PC-3 (cell line): Measurements from ENCODE around the gene GALNTL6. TPM values are rescaled to one million over a fixed set of nuclear protein-coding genes. Genes with fewer than 3 reads are reported as not detected.

Source experiments
- ATAC-seq: fragments of 200-7000 bp; cut with Tn5 transposase; 2 replicates; pipeline ENCODE4 v1.9.1; 2020; ENCODE audit warnings: mild to moderate bottlenecking, moderate library complexity
- BruUV-seq: library from RNA; stranded (reverse); fragments of 400-500 nt; replicated peaks from 2 replicates; lab custom pipeline; 2021; lab: Mats Ljungman, UMichigan
- CTCF ChIA-PET: fragments of 300-600 bp; sonication (Branson Sonifier 250); formaldehyde crosslinking; loops from one replicate; lab custom pipeline; 2022; ENCODE audit warnings: antibody characterized with exemption; lab: Charles Lee
- POLR2A ChIA-PET: fragments of 300-600 bp; sonication (Branson Sonifier 250); formaldehyde crosslinking; loops from one replicate; lab custom pipeline; 2022; ENCODE audit warnings: antibody characterized with exemption; ENCODE audit not compliant: unreplicated experiment; lab: Charles Lee
- DNase-seq: peaks from one replicate; pipeline ENCODE4 v3.0.0-alpha.2; 2015
- H2AFZ ChIP-seq: fragments of 300-600 bp; sonication (generic); 2 replicates; pipeline ENCODE4 v1.6.0; 2016; ENCODE audit warnings: antibody characterized with exemption, low read length
- H3F3A ChIP-seq: fragments of 300-600 bp; sonication (generic); one replicate; pipeline ENCODE4 v1.6.0; 2017; ENCODE audit warnings: antibody characterized with exemption, low read length, control low read depth, mild to moderate bottlenecking; ENCODE audit not compliant: unreplicated experiment
- H3K27ac ChIP-seq: fragments of 300-600 bp; sonication (generic); 2 replicates; pipeline ENCODE4 v1.5.1; 2016; ENCODE audit warnings: mild to moderate bottlenecking, low read length
- H3K27me3 ChIP-seq: fragments of 300-600 bp; sonication (generic); 2 replicates; pipeline ENCODE4 v1.6.1; 2016; ENCODE audit warnings: low read length, mixed read lengths
- H3K36me3 ChIP-seq: fragments of 300-600 bp; sonication (generic); 2 replicates; pipeline ENCODE4 v1.6.1; 2016; ENCODE audit warnings: low read depth, mixed run types, low read length, mixed read lengths
- H3K4me1 ChIP-seq: fragments of 300-600 bp; sonication (generic); 2 replicates; pipeline ENCODE4 v1.5.1; 2016; ENCODE audit warnings: low read length; ENCODE audit not compliant: insufficient read depth
- H3K4me2 ChIP-seq: fragments of 300-600 bp; sonication (generic); 2 replicates; pipeline ENCODE4 v1.6.0; 2016; ENCODE audit warnings: low read length
- H3K4me3 ChIP-seq: fragments of 300-600 bp; sonication (generic); 2 replicates; pipeline ENCODE4 v1.5.1; 2016; ENCODE audit warnings: mild to moderate bottlenecking, low read length, mixed read lengths
- H3K79me2 ChIP-seq: fragments of 300-600 bp; sonication (generic); 2 replicates; pipeline ENCODE4 v1.6.1; 2017; ENCODE audit warnings: low read length, mixed read lengths
- H3K9ac ChIP-seq: fragments of 300-600 bp; sonication (generic); 2 replicates; pipeline ENCODE4 v1.6.0; 2016; ENCODE audit warnings: mild to moderate bottlenecking, low read length
- H3K9me2 ChIP-seq: fragments of 300-600 bp; sonication (generic); replicated peaks from 2 replicates; pipeline ENCODE4 v1.6.1; 2016; ENCODE audit warnings: mixed run types, low read length, mixed read lengths
- H3K9me3 ChIP-seq: fragments of 300-600 bp; sonication (generic); 2 replicates; pipeline ENCODE4 v1.6.1; 2016; ENCODE audit warnings: low read length, mixed read lengths
- H4K20me1 ChIP-seq: fragments of 300-600 bp; sonication (generic); 2 replicates; pipeline ENCODE4 v1.6.1; 2016; ENCODE audit warnings: low read length, mixed read lengths
- EZH2 ChIP-seq: fragments of 300-600 bp; sonication (generic); IDR thresholded peaks from one replicate; pipeline ENCODE4 v1.6.1; 2017; ENCODE audit warnings: antibody characterized with exemption, mild to moderate bottlenecking, low read length; ENCODE audit not compliant: unreplicated experiment
- EZH2phosphoT487 ChIP-seq: fragments of 300-600 bp; sonication (generic); IDR thresholded peaks from 2 replicates; pipeline ENCODE4 v1.6.1; 2018; ENCODE audit warnings: mild to moderate bottlenecking, antibody characterized with exemption, low read length, borderline replicate concordance
- intact Hi-C: fragments of 100-400 bp; cut with micrococcal nuclease; formaldehyde crosslinking; loops from 2 replicates; pipeline ENCODE4 v1.9.0; 2023
- total RNA-seq: library from RNA; depleted of rRNA; stranded (reverse); fragments of >200 nt; gene quantifications from 2 replicates; pipeline ENCODE4 v1.2.3, GENCODE V29; 2014
- TF ChIP-seq, protein P1 (sequence below): fragments of 300-600 bp; sonication (generic); conservative IDR thresholded peaks from 2 replicates; pipeline ENCODE4 v1.5.1; 2017; ENCODE audit warnings: antibody characterized with exemption, low read depth, mild to moderate bottlenecking, low read length

GALNTL6 gene
- total RNA-seq, 1 experiment from 2014 or later: not detected

DNA sequence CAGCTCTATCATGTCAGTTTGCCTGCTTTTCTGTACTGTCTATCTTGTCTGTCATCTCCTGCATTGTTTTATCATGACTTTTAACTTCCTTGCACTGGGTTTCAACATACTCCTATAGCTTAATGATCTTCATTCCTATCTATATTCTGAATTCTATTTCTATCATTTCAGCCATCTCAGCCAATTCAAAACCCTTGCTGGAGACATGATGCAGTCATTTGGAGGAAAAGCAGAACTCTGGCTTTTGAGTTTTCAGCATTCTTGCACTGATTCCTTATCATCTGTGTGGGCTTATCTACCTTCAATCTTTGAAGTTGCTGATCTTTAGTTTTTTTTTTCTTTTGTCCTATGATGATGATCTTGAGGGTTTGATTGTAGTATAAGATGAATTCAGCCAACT is 861.6 kb downstream of the GALNTL6 start:
- Histone ChIP-seq H4K20me1 (no peaks in the 10 kb centered on the region), H3K4me2 (no peak overlapping the region), H3K9me2 (no peaks in the 10 kb centered on the region), H3K27ac (no peak overlapping the region), H3K4me3 (no peak overlapping the region), H3K27me3 (no peaks in the 10 kb centered on the region), H3K9me3 (no peaks in the 10 kb centered on the region), H3K36me3 (no peaks in the 10 kb centered on the region), H2AFZ (no peak overlapping the region), H3K9ac (no peak overlapping the region), H3F3A (no peaks in the 10 kb centered on the region), H3K79me2 (no peaks in the 10 kb centered on the region), H3K4me1 (no peaks in the 10 kb centered on the region)
- ChIA-PET POLR2A (no interaction called here), CTCF (no interaction called here)
- ATAC-seq (no peak), DNase-seq (no peak)
- no TSS peak for BruUV-seq
- TF ChIP-seq EZH2 (no peak), EZH2phosphoT487 (no peak)
- TF ChIP-seq, protein P1, sequence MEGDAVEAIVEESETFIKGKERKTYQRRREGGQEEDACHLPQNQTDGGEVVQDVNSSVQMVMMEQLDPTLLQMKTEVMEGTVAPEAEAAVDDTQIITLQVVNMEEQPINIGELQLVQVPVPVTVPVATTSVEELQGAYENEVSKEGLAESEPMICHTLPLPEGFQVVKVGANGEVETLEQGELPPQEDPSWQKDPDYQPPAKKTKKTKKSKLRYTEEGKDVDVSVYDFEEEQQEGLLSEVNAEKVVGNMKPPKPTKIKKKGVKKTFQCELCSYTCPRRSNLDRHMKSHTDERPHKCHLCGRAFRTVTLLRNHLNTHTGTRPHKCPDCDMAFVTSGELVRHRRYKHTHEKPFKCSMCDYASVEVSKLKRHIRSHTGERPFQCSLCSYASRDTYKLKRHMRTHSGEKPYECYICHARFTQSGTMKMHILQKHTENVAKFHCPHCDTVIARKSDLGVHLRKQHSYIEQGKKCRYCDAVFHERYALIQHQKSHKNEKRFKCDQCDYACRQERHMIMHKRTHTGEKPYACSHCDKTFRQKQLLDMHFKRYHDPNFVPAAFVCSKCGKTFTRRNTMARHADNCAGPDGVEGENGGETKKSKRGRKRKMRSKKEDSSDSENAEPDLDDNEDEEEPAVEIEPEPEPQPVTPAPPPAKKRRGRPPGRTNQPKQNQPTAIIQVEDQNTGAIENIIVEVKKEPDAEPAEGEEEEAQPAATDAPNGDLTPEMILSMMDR: no peak
- intact Hi-C loops: no loop called here

- H3K27me3 ChIP-seq: no peaks in the 10 kb centered on the region
- H3K9ac ChIP-seq: no peak overlapping the region
- no peak overlapping the region for H3K4me2 ChIP-seq
- BruUV-seq: no TSS peak
- H3F3A ChIP-seq: no peaks in the 10 kb centered on the region
- H2AFZ ChIP-seq: no peak overlapping the region
- POLR2A ChIA-PET: no interaction called here
- intact Hi-C loops: no loop called here
- no peak for DNase-seq
- CTCF ChIA-PET: no interaction called here
- no peak overlapping the region for H3K4me3 ChIP-seq
- no peaks in the 10 kb centered on the region for H3K4me1 ChIP-seq
- H4K20me1 ChIP-seq: no peaks in the 10 kb centered on the region
- no peaks in the 10 kb centered on the region for H3K36me3 ChIP-seq
- no peaks in the 10 kb centered on the region for H3K9me2 ChIP-seq
- no peak for TF ChIP-seq EZH2phosphoT487
- TF ChIP-seq, protein P1: no peak
- no peak for TF ChIP-seq EZH2
- H3K79me2 ChIP-seq: no peaks in the 10 kb centered on the region
- no peaks in the 10 kb centered on the region for H3K9me3 ChIP-seq
- H3K27ac ChIP-seq: no peak overlapping the region
- ATAC-seq: no peak
These were observed 862.0 kb downstream of the GALNTL6 start for GRCh38 chr4:172675232-172675631.

DNA sequence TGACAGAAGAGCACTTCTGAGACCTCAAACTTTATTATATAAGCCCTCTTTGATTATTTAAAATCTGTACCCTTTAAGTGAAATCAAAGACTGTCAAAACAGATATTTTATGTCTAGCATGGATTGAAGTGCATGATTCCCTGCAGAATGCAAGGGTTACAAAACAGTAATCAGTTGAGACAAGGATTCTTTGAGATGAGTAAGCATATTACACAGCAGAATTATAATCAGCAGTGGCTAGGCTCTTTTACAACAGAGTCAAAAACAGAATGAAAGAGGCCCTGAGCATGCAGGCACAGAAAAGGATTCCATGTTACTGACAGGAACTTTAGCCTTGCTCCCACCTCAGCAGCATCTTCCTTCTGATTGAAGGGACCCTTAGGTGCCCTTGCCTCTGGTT is 867.5 kb downstream of the GALNTL6 start:
- no peaks in the 10 kb centered on the region for H3K9me2 ChIP-seq
- no peak overlapping the region for H2AFZ ChIP-seq
- no TSS peak for BruUV-seq
- ChIA-PET POLR2A (no interaction called here), CTCF (no interaction called here)
- no peak overlapping the region for H3K4me3 ChIP-seq
- no peaks in the 10 kb centered on the region for H3K36me3 ChIP-seq
- DNase-seq: no peak
- no peak for ATAC-seq
- no peaks in the 10 kb centered on the region for H3K79me2 ChIP-seq
- no peak overlapping the region for H3K4me2 ChIP-seq
- intact Hi-C loops: no loop called here
- no peaks in the 10 kb centered on the region for H3K9me3 ChIP-seq
- no peak overlapping the region for H3K27ac ChIP-seq
- no peaks in the 10 kb centered on the region for H4K20me1 ChIP-seq
- H3K27me3 ChIP-seq: no peaks in the 10 kb centered on the region
- H3K4me1 ChIP-seq: no peaks in the 10 kb centered on the region
- no peak for TF ChIP-seq EZH2phosphoT487
- TF ChIP-seq EZH2: no peak
- H3F3A ChIP-seq: no peaks in the 10 kb centered on the region
- H3K9ac ChIP-seq: no peak overlapping the region
